SK-N-SH treated with all-trans-retinoic acid at 6 μM for 48 hours (cell line): Measurements from ENCODE around the gene ZNF423.

Experiments
- ATAC-seq: fragments of 200-7000 bp; cut with Tn5 transposase; 3 replicates; pipeline ENCODE4 v1.9.1; 2020; ENCODE audit warnings: mild to moderate bottlenecking, moderate library complexity
- ARNTL ChIP-seq: fragments of 450-650 bp; formaldehyde crosslinking; IDR thresholded peaks from 2 replicates; pipeline ENCODE4 v1.5.0; 2020; ENCODE audit warnings: low read depth, mild to moderate bottlenecking, moderate library complexity, borderline replicate concordance
- BACH2 ChIP-seq: fragments of 250-450 bp; sonication (Bioruptor Pico); IDR thresholded peaks from 2 replicates; pipeline ENCODE4 v1.9.0; 2021; ENCODE audit warnings: mild to moderate bottlenecking, borderline replicate concordance
- CSDC2 ChIP-seq: fragments of 250-450 bp; sonication (Bioruptor Pico); IDR thresholded peaks from 2 replicates; pipeline ENCODE4 v1.5.0; 2020; ENCODE audit warnings: mild to moderate bottlenecking, moderate library complexity
- ESRRG ChIP-seq: fragments of 250-450 bp; sonication (Bioruptor Pico); IDR thresholded peaks from 2 replicates; pipeline ENCODE4 v1.6.1; 2021; ENCODE audit warnings: mild to moderate bottlenecking
- GLIS3 ChIP-seq: fragments of 250-450 bp; sonication (Bioruptor Pico); IDR thresholded peaks from 2 replicates; pipeline ENCODE4 v1.5.0; 2020; ENCODE audit warnings: mild to moderate bottlenecking, moderate library complexity
- ISL1 ChIP-seq: fragments of 250-450 bp; sonication (Bioruptor Pico); IDR thresholded peaks from 2 replicates; pipeline ENCODE4 v2.1.2; 2022; ENCODE audit warnings: mild to moderate bottlenecking, moderate library complexity
- OSR1 ChIP-seq: fragments of 250-450 bp; sonication (Bioruptor Pico); IDR thresholded peaks from 2 replicates; pipeline ENCODE4 v1.8.0; 2022; ENCODE audit warnings: moderate library complexity, mild to moderate bottlenecking, inconsistent platforms
- PPARA ChIP-seq: fragments of 250-450 bp; sonication (Bioruptor Pico); IDR thresholded peaks from 2 replicates; pipeline ENCODE4 v1.5.0; 2020; ENCODE audit warnings: mild to moderate bottlenecking, borderline replicate concordance
- RARB ChIP-seq: fragments of 250-450 bp; sonication (Bioruptor Pico); IDR thresholded peaks from 2 replicates; pipeline ENCODE4 v1.8.0; 2021; ENCODE audit warnings: mild to moderate bottlenecking, moderate library complexity
- SNAI2 ChIP-seq: fragments of 250-450 bp; sonication (Bioruptor Pico); IDR thresholded peaks from 2 replicates; pipeline ENCODE4 v1.5.0; 2020; ENCODE audit warnings: mild to moderate bottlenecking, moderate library complexity
- TCF4 ChIP-seq: fragments of 250-450 bp; sonication (Bioruptor Pico); IDR thresholded peaks from 2 replicates; pipeline ENCODE4 v1.8.0; 2021; ENCODE audit warnings: mild to moderate bottlenecking, moderate library complexity, borderline replicate concordance
- TOX ChIP-seq: fragments of 250-450 bp; sonication (Bioruptor Pico); IDR thresholded peaks from 2 replicates; pipeline ENCODE4 v1.8.0; 2021; ENCODE audit warnings: mild to moderate bottlenecking, moderate library complexity, borderline replicate concordance
- ZC3H10 ChIP-seq: fragments of 250-450 bp; sonication (Bioruptor Pico); IDR thresholded peaks from 2 replicates; pipeline ENCODE4 v1.5.1; 2021; ENCODE audit warnings: mild to moderate bottlenecking, moderate library complexity
- ZFP3 ChIP-seq: fragments of 250-450 bp; sonication (Bioruptor Pico); IDR thresholded peaks from 2 replicates; pipeline ENCODE4 v1.5.0; 2020; ENCODE audit warnings: mild to moderate bottlenecking, moderate library complexity
- ZFP30 ChIP-seq: fragments of 450-650 bp; formaldehyde crosslinking; IDR thresholded peaks from 2 replicates; pipeline ENCODE4 v1.5.0; 2022; ENCODE audit warnings: mild to moderate bottlenecking, moderate library complexity
- ZNF565 ChIP-seq: fragments of 450-650 bp; formaldehyde crosslinking; conservative IDR thresholded peaks from 2 replicates; pipeline ENCODE4 v1.5.0; 2020; ENCODE audit warnings: low read depth, mild to moderate bottlenecking, moderate library complexity
- ZNF70 ChIP-seq: fragments of 450-650 bp; formaldehyde crosslinking; IDR thresholded peaks from 2 replicates; pipeline ENCODE4 v1.5.0; 2020; ENCODE audit warnings: mild to moderate bottlenecking, moderate library complexity
- ZNF8 ChIP-seq: fragments of 450-650 bp; formaldehyde crosslinking; IDR thresholded peaks from 2 replicates; pipeline ENCODE4 v1.5.0; 2020; ENCODE audit warnings: mild to moderate bottlenecking, moderate library complexity
- TF ChIP-seq, protein P1 (sequence below): fragments of 250-450 bp; sonication (Bioruptor Pico); IDR thresholded peaks from 2 replicates; pipeline ENCODE4 v1.8.0; 2020; ENCODE audit warnings: mild to moderate bottlenecking, moderate library complexity, borderline replicate concordance
- TF ChIP-seq, protein P2 (sequence below): fragments of 250-450 bp; sonication (Bioruptor Pico); IDR thresholded peaks from 2 replicates; pipeline ENCODE4 v1.5.1; 2021; ENCODE audit warnings: mild to moderate bottlenecking, moderate library complexity
- TF ChIP-seq, protein P3 (sequence below): fragments of 250-450 bp; sonication (Bioruptor Pico); IDR thresholded peaks from 2 replicates; pipeline ENCODE4 v1.8.0; 2021; ENCODE audit warnings: low read depth, mild to moderate bottlenecking, moderate library complexity, borderline replicate concordance
- TF ChIP-seq, protein P4 (sequence below): fragments of 250-450 bp; sonication (Bioruptor Pico); IDR thresholded peaks from 2 replicates; pipeline ENCODE4 v1.5.1; 2020; ENCODE audit warnings: low read depth, mild to moderate bottlenecking, moderate library complexity
- TF ChIP-seq, protein P5 (sequence below): fragments of 250-450 bp; sonication (Bioruptor Pico); IDR thresholded peaks from 2 replicates; pipeline ENCODE4 v1.5.0; 2020; ENCODE audit warnings: mild to moderate bottlenecking, moderate library complexity

ZNF423 gene

DNA sequence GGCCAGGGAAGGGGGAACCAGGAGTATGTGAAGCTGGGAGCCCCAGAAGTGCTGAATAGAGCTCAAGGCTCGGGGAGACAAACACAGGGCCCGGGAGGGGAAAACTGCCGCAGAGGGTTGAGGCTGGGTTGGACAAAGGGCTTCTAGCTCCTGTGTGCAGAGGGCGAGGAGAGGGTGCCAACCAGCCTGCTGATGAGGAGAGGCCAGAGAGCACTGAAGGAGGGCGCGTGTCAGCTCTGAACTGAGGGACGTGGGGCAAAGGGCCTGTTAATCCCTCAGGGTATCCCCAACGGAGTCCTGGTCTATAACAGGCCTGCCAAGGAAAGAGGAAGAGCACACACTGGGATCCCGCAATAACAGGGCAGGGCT, 331.0 kb downstream of the ZNF423 start:
- TF ChIP-seq, protein P1, sequence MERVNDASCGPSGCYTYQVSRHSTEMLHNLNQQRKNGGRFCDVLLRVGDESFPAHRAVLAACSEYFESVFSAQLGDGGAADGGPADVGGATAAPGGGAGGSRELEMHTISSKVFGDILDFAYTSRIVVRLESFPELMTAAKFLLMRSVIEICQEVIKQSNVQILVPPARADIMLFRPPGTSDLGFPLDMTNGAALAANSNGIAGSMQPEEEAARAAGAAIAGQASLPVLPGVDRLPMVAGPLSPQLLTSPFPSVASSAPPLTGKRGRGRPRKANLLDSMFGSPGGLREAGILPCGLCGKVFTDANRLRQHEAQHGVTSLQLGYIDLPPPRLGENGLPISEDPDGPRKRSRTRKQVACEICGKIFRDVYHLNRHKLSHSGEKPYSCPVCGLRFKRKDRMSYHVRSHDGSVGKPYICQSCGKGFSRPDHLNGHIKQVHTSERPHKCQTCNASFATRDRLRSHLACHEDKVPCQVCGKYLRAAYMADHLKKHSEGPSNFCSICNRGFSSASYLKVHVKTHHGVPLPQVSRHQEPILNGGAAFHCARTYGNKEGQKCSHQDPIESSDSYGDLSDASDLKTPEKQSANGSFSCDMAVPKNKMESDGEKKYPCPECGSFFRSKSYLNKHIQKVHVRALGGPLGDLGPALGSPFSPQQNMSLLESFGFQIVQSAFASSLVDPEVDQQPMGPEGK (CRISPR knock-in tag), result no peak
- TF ChIP-seq RARB (CRISPR knock-in tag), result no peak
- peak; percentile 9; the same call in 1 of the 3 replicates for ATAC-seq

DNA sequence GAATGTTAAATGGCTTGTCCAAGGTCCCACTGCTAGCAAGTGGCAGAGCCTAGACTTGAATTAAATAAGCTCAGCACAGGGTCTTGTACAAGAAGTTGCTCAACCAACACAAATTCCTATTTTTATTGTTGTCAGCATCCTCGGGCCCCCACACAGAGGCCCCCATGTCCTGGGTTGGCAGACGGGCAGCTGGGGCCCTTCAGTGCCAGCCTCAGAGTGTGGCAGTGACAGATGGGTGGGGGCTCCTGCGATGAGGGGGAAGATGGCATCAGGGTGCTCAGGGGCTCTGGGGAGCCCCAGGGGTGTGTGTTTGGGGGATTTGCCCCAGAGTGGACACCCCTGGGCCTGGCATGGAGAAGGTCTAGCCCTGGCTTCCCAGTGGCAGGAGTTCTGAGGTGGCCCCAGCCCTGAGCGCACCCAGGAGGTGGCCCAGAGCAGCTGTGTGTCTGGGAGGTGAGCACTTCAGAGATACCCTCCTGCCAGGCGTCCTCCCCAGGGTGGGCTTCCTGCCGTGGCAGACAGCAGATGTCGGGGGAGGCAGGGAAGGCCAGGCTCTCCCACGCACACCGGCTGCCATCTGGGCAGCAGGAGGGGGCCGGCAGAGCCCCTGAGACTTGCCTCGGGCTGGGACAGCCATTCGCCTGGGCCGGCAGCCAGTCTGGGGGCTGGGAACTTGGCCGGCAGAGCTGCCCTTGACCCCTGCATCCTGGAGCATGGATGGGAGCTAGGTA, 331.5 kb downstream of the ZNF423 start:
- TF ChIP-seq RARB (CRISPR knock-in tag) (no peak), GLIS3 (CRISPR knock-in tag) (no peak), ZNF565 (CRISPR knock-in tag) (no peak), SNAI2 (CRISPR knock-in tag) (no peak), CSDC2 (CRISPR knock-in tag) (no peak), BACH2 (CRISPR knock-in tag) (no peak), ISL1 (CRISPR knock-in tag) (no peak), ZFP30 (CRISPR knock-in tag) (peak; percentile 36; the same call in 1 of the 2 replicates), ZC3H10 (CRISPR knock-in tag) (no peak), OSR1 (no peak), ZNF8 (CRISPR knock-in tag) (no peak), TCF4 (CRISPR knock-in tag) (peak; percentile 91), ARNTL (CRISPR knock-in tag) (no peak), ZFP3 (CRISPR knock-in tag) (no peak), TOX (CRISPR knock-in tag) (no peak), ESRRG (no peak), ZNF70 (CRISPR knock-in tag) (peak; percentile 69), PPARA (CRISPR knock-in tag) (no peak)
- TF ChIP-seq, protein P2, sequence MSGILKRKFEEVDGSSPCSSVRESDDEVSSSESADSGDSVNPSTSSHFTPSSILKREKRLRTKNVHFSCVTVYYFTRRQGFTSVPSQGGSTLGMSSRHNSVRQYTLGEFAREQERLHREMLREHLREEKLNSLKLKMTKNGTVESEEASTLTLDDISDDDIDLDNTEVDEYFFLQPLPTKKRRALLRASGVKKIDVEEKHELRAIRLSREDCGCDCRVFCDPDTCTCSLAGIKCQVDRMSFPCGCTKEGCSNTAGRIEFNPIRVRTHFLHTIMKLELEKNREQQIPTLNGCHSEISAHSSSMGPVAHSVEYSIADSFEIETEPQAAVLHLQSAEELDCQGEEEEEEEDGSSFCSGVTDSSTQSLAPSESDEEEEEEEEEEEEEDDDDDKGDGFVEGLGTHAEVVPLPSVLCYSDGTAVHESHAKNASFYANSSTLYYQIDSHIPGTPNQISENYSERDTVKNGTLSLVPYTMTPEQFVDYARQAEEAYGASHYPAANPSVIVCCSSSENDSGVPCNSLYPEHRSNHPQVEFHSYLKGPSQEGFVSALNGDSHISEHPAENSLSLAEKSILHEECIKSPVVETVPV (CRISPR knock-in tag), result no peak
- TF ChIP-seq, protein P3, sequence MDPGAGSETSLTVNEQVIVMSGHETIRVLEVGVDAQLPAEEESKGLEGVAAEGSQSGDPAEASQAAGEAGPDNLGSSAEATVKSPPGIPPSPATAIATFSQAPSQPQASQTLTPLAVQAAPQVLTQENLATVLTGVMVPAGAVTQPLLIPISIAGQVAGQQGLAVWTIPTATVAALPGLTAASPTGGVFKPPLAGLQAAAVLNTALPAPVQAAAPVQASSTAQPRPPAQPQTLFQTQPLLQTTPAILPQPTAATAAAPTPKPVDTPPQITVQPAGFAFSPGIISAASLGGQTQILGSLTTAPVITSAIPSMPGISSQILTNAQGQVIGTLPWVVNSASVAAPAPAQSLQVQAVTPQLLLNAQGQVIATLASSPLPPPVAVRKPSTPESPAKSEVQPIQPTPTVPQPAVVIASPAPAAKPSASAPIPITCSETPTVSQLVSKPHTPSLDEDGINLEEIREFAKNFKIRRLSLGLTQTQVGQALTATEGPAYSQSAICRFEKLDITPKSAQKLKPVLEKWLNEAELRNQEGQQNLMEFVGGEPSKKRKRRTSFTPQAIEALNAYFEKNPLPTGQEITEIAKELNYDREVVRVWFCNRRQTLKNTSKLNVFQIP, result no peak
- TF ChIP-seq, protein P4, sequence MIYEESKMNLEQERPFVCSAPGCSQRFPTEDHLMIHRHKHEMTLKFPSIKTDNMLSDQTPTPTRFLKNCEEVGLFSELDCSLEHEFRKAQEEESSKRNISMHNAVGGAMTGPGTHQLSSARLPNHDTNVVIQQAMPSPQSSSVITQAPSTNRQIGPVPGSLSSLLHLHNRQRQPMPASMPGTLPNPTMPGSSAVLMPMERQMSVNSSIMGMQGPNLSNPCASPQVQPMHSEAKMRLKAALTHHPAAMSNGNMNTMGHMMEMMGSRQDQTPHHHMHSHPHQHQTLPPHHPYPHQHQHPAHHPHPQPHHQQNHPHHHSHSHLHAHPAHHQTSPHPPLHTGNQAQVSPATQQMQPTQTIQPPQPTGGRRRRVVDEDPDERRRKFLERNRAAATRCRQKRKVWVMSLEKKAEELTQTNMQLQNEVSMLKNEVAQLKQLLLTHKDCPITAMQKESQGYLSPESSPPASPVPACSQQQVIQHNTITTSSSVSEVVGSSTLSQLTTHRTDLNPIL (CRISPR knock-in tag), result no peak
- TF ChIP-seq, protein P5, sequence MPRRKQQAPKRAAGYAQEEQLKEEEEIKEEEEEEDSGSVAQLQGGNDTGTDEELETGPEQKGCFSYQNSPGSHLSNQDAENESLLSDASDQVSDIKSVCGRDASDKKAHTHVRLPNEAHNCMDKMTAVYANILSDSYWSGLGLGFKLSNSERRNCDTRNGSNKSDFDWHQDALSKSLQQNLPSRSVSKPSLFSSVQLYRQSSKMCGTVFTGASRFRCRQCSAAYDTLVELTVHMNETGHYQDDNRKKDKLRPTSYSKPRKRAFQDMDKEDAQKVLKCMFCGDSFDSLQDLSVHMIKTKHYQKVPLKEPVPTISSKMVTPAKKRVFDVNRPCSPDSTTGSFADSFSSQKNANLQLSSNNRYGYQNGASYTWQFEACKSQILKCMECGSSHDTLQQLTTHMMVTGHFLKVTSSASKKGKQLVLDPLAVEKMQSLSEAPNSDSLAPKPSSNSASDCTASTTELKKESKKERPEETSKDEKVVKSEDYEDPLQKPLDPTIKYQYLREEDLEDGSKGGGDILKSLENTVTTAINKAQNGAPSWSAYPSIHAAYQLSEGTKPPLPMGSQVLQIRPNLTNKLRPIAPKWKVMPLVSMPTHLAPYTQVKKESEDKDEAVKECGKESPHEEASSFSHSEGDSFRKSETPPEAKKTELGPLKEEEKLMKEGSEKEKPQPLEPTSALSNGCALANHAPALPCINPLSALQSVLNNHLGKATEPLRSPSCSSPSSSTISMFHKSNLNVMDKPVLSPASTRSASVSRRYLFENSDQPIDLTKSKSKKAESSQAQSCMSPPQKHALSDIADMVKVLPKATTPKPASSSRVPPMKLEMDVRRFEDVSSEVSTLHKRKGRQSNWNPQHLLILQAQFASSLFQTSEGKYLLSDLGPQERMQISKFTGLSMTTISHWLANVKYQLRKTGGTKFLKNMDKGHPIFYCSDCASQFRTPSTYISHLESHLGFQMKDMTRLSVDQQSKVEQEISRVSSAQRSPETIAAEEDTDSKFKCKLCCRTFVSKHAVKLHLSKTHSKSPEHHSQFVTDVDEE (CRISPR knock-in tag), result peak; percentile 61; the same call in 1 of the 2 replicates
- TF ChIP-seq, protein P1 (CRISPR knock-in tag), result no peak
- peak; percentile 12; the same call in 1 of the 3 replicates for ATAC-seq
